Measurements from ENCODE around the gene CD72. TPM values are rescaled to one million over a fixed set of nuclear protein-coding genes. Genes with fewer than 3 reads are reported as not detected.

CD72 gene
- polyA plus RNA-seq, 3 donors, result 1.6 to 6.8 (median 1.8) TPM

DNA sequence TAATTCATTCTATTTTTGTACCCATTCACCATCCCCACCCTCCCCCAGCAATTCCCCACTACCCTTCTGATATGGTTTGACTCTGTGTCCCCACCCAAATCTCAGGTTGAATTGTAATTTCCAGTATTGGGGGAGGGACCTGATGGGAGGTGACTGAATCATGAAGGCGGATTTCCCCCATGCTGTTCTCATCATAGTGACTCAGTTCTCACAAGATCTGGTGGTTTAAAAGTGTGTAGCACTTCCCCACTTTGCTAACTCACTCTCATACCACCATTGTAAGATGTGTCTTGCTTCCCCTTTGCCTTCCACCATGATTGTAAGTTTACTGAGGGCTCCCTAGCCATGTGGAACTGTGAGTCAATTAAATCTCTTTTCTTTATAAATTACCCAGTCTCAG lies 39.1 kb downstream of the CD72 start:
- Mint-ChIP-seq H3K4me1 (no peaks in the 10 kb centered on the region), H3K27me3 (ENCODE audit: low read depth in 3 of 3) (peaks cover 0 to 4% (median 2%) of the 10 kb centered on the region in 3 donors), H3K4me3 (no peak overlapping the region), H3K27ac (no peak overlapping the region), H3K9me3 (peaks cover 28 to 49% (median 35%) of the 10 kb centered on the region in 7 donors), H3K36me3 (peaks cover 2 to 5% of the 10 kb centered on the region in 2 donors)
- Histone ChIP-seq H3K9me3 (replicated peaks in 1 of 2; ENCODE audit: control insufficient read depth in 1 of 2, insufficient read depth in 1 of 2, low read length in 2 of 2) (peaks cover 27 to 29% of the 10 kb centered on the region in 2 donors), H3K36me3 (replicated peaks in 1 of 2; ENCODE audit: control insufficient read depth in 1 of 2, insufficient read depth in 2 of 2, low read length in 2 of 2) (no peaks in the 10 kb centered on the region), H3K79me2 (ENCODE audit: insufficient read depth, low read length) (no peaks in the 10 kb centered on the region), H2AFZ (ENCODE audit: insufficient read depth, low read depth, low read length, poor library complexity, severe bottlenecking) (no peak overlapping the region), H3K9ac (ENCODE audit: insufficient read depth, low read length, poor library complexity, severe bottlenecking) (no peak overlapping the region), H3K4me2 (replicated peaks; ENCODE audit: extremely low read depth, low read length, poor library complexity, severe bottlenecking) (no peak overlapping the region), H3K4me1 (ENCODE audit: control insufficient read depth in 1 of 2, insufficient read depth in 2 of 2, low read length in 2 of 2) (no peaks in the 10 kb centered on the region), H3K27ac (ENCODE audit: low read depth in 1 of 2, low read length in 2 of 2) (no peak overlapping the region), H4K20me1 (ENCODE audit: insufficient read depth, low read length) (no peaks in the 10 kb centered on the region), H3K27me3 (ENCODE audit: control insufficient read depth in 2 of 2, insufficient read depth in 2 of 2, low read length in 2 of 2) (no peaks in the 10 kb centered on the region), H3K4me3 (replicated peaks in 1 of 3; ENCODE audit: low read depth in 2 of 3, low read length in 3 of 3) (no peak overlapping the region)
- peak; percentile 26 to 72 (median 26) for DNase-seq
- intact Hi-C loops (cut with micrococcal nuclease), result no loop called here
- TF ChIP-seq CTCF (IDR thresholded peaks at IDR 0.05), result no peak
- WGBS (ENCODE audit: insufficient coverage), result no CpG with 5 or more reads among the region's 1 CpG

GRCh38 chr9:35577486-35577885 lies 40.7 kb downstream of the CD72 start:
- DNase-seq, result no peak
- Histone ChIP-seq H3K4me3 (replicated peaks in 1 of 3; ENCODE audit: low read depth in 2 of 3, low read length in 3 of 3) (no peak overlapping the region), H3K79me2 (ENCODE audit: insufficient read depth, low read length) (no peaks in the 10 kb centered on the region), H3K27me3 (ENCODE audit: control insufficient read depth in 2 of 2, insufficient read depth in 2 of 2, low read length in 2 of 2) (no peaks in the 10 kb centered on the region), H3K4me1 (ENCODE audit: control insufficient read depth in 1 of 2, insufficient read depth in 2 of 2, low read length in 2 of 2) (no peaks in the 10 kb centered on the region), H3K9me3 (replicated peaks in 1 of 2; ENCODE audit: control insufficient read depth in 1 of 2, insufficient read depth in 1 of 2, low read length in 2 of 2) (peaks cover 26 to 29% of the 10 kb centered on the region in 2 donors), H3K9ac (ENCODE audit: insufficient read depth, low read length, poor library complexity, severe bottlenecking) (no peak overlapping the region), H3K27ac (ENCODE audit: low read depth in 1 of 2, low read length in 2 of 2) (no peak overlapping the region), H3K36me3 (replicated peaks in 1 of 2; ENCODE audit: control insufficient read depth in 1 of 2, insufficient read depth in 2 of 2, low read length in 2 of 2) (no peaks in the 10 kb centered on the region), H3K4me2 (replicated peaks; ENCODE audit: extremely low read depth, low read length, poor library complexity, severe bottlenecking) (no peak overlapping the region), H2AFZ (ENCODE audit: insufficient read depth, low read depth, low read length, poor library complexity, severe bottlenecking) (no peak overlapping the region), H4K20me1 (ENCODE audit: insufficient read depth, low read length) (no peaks in the 10 kb centered on the region)
- intact Hi-C loops (cut with micrococcal nuclease), result no loop called here
- H3K36me3 Mint-ChIP-seq, result peaks cover 2 to 5% of the 10 kb centered on the region in 2 donors
- no peak for TF ChIP-seq CTCF (IDR thresholded peaks at IDR 0.05)
- no peak overlapping the region for H3K27ac Mint-ChIP-seq
- H3K9me3 Mint-ChIP-seq, result peaks cover 26 to 42% (median 33%) of the 10 kb centered on the region in 7 donors
- H3K27me3 Mint-ChIP-seq (ENCODE audit: low read depth in 3 of 3), result peaks cover 0 to 4% (median 4%) of the 10 kb centered on the region in 3 donors
- WGBS (ENCODE audit: insufficient coverage), result 78% methylated on average over 2 of the region's 5 CpGs
- H3K4me1 Mint-ChIP-seq, result no peaks in the 10 kb centered on the region
- H3K4me3 Mint-ChIP-seq, result no peak overlapping the region
